B cell (primary cell): Measurements from ENCODE around the gene UMODL1. TPM values are rescaled to one million over a fixed set of nuclear protein-coding genes. Genes with fewer than 3 reads are reported as not detected.

Experiments
- ATAC-seq: fragments of 200-7000 bp; cut with Tn5 transposase; one replicate; pipeline ENCODE4 v1.10.0; 2021; ENCODE audit warnings: low read depth, mild to moderate bottlenecking, moderate number of reproducible peaks, moderate library complexity
- CTCF ChIA-PET: fragments of 350-600 bp; sonication (Branson Sonifier 250); formaldehyde crosslinking; loops from one replicate; lab custom pipeline; 2021; ENCODE audit warnings: antibody characterized with exemption, inconsistent platforms; lab: Charles Lee
- POLR2A ChIA-PET: fragments of 350-600 bp; sonication (Branson Sonifier 250); formaldehyde crosslinking; loops from one replicate; lab custom pipeline; 2021; ENCODE audit warnings: antibody characterized with exemption; lab: Charles Lee
- DNase-seq: peaks from one replicate; pipeline ENCODE4 v3.0.0; 2013
- H2AFZ ChIP-seq: 2 replicates; pipeline ENCODE4 v1.6.1; 2012; ENCODE audit warnings: mild to moderate bottlenecking, low read depth, low read length; ENCODE audit not compliant: insufficient read depth, poor library complexity, severe bottlenecking
- H3K27ac ChIP-seq, 2 donors: 1 replicate in 1 of 2; 2 replicates in 1 of 2; pipeline ENCODE4 v1.5.1; 2012 to 2013; ENCODE audit warnings: low read length in 2 of 2, mild to moderate bottlenecking in 2 of 2, moderate library complexity in 1 of 2
- H3K27me3 ChIP-seq, 4 experiments: fragments of 200-600 bp in 1 of 4; sonication (generic) in 1 of 4; replicated peaks in 1 of 4; 1 replicate in 2 of 4; 2 replicates in 2 of 4; pipeline versions ENCODE4 v1.6.1 to v1.7.0; 2013 to 2016; ENCODE audit warnings: low read length in 3 of 4, mild to moderate bottlenecking in 2 of 4, mixed read lengths in 1 of 4, moderate library complexity in 1 of 4; ENCODE audit not compliant: insufficient read depth in 4 of 4, control insufficient read depth in 3 of 4; ENCODE audit errors: control extremely low read depth in 1 of 4
- H3K36me3 ChIP-seq, 2 experiments: replicated peaks in 1 of 2; 1 replicate in 1 of 2; 2 replicates in 1 of 2; pipeline versions ENCODE4 v1.6.1 to v1.7.1; 2013; ENCODE audit warnings: low read length in 1 of 2; ENCODE audit not compliant: insufficient read depth in 2 of 2, control insufficient read depth in 1 of 2; ENCODE audit errors: control extremely low read depth in 1 of 2, extremely low read depth in 1 of 2
- H3K4me1 ChIP-seq, 2 donors: fragments of 200-600 bp in 1 of 2; sonication (generic) in 1 of 2; 1 replicate in 1 of 2; 2 replicates in 1 of 2; pipeline versions ENCODE4 v1.5.1 to v1.6.1; 2013 to 2017; ENCODE audit warnings: low read length in 2 of 2; ENCODE audit not compliant: control insufficient read depth in 2 of 2, insufficient read depth in 2 of 2
- H3K4me2 ChIP-seq: replicated peaks from 2 replicates; pipeline ENCODE3; 2012; ENCODE audit warnings: mild to moderate bottlenecking, low read depth, low read length; ENCODE audit not compliant: poor library complexity, severe bottlenecking
- H3K4me3 ChIP-seq, 5 experiments: fragments of 200-600 bp in 1 of 5; sonication (generic) in 1 of 5; 1 replicate in 3 of 5; 2 replicates in 2 of 5; pipeline versions ENCODE4 v1.5.1 to v1.7.0; 2011 to 2016; ENCODE audit warnings: low read length in 4 of 5, mild to moderate bottlenecking in 4 of 5, low read depth in 2 of 5, control low read depth in 1 of 5, moderate library complexity in 1 of 5; ENCODE audit not compliant: insufficient read depth in 1 of 5; ENCODE audit errors: control extremely low read depth in 1 of 5, extremely low read depth in 1 of 5
- H3K79me2 ChIP-seq: fragments of 200-600 bp; sonication (generic); one replicate; pipeline ENCODE4 v1.6.0; 2016; ENCODE audit warnings: low read length; ENCODE audit not compliant: control insufficient read depth, insufficient read depth
- H3K9ac ChIP-seq: fragments of 200-600 bp; sonication (generic); 2 replicates; pipeline ENCODE4 v1.6.1; 2017; ENCODE audit warnings: mild to moderate bottlenecking, low read length, moderate library complexity
- H3K9me3 ChIP-seq, 3 donors: one replicate each; pipeline versions ENCODE4 v1.6.1 to v1.7.1; 2013; ENCODE audit warnings: low read length in 2 of 3; ENCODE audit not compliant: control insufficient read depth in 2 of 3, insufficient read depth in 1 of 3; ENCODE audit errors: control extremely low read depth in 1 of 3
- H4K20me1 ChIP-seq: 2 replicates; pipeline ENCODE4 v1.6.0; 2012; ENCODE audit warnings: mild to moderate bottlenecking, low read length; ENCODE audit not compliant: insufficient read depth, control insufficient read depth, poor library complexity, severe bottlenecking
- H3K27ac Mint-ChIP-seq: one replicate; pipeline ENCODE4 v1.8.0; 2021; ENCODE audit warnings: mixed read lengths
- H3K27me3 Mint-ChIP-seq: one replicate; pipeline ENCODE4 v1.8.0; 2021; ENCODE audit warnings: mixed read lengths
- H3K4me1 Mint-ChIP-seq: one replicate; pipeline ENCODE4 v1.8.0; 2021; ENCODE audit warnings: mixed read lengths
- H3K4me3 Mint-ChIP-seq: one replicate; pipeline ENCODE4 v1.8.0; 2021; ENCODE audit warnings: mixed read lengths
- H3K9me3 Mint-ChIP-seq: one replicate; pipeline ENCODE4 v1.8.0; 2022; ENCODE audit warnings: mixed read lengths; ENCODE audit not compliant: insufficient read depth
- EZH2 ChIP-seq: IDR thresholded peaks from 2 replicates; pipeline ENCODE4 v1.6.1; 2012; ENCODE audit warnings: borderline replicate concordance, low read depth, mild to moderate bottlenecking, moderate library complexity, low read length; ENCODE audit not compliant: insufficient read depth, poor library complexity, severe bottlenecking
- WGBS: methylation state at CpG from one replicate; pipeline ENCODE4 v1.1.5; 2013; ENCODE audit warnings: missing lambda C conversion rate; ENCODE audit not compliant: insufficient coverage; 5-methylcytosine and 5-hydroxymethylcytosine counted together
- intact Hi-C: fragments of 100-400 bp; cut with micrococcal nuclease; formaldehyde crosslinking; loops from one replicate; pipeline ENCODE4 v1.10.0; 2022
- polyA plus RNA-seq: library from polyadenylated mRNA; depleted of rRNA; stranded (reverse); fragments of >200 nt; gene quantifications from 2 replicates; pipeline ENCODE4 v1.2.3, GENCODE V29; 2012
- total RNA-seq, 2 donors: library from RNA; stranded (reverse); fragments of 120-200 nt in 1 of 2; gene quantifications; 1 replicate in 1 of 2; 2 replicates in 1 of 2; pipeline versions ENCODE4 v1.2.3 to v1.2.4, GENCODE V29; 2013 to 2022
- TF ChIP-seq, protein P1 (sequence below): fragments of 200-600 bp; IDR thresholded peaks from one replicate; pipeline ENCODE4 v1.8.0; 2022; ENCODE audit warnings: antibody characterized with exemption, mild to moderate bottlenecking

Gene UMODL1
- total and polyA plus RNA-seq, 2 donors (not counting 1 experiment from before 2014, with no cell fraction given) = 0.10 to 0.49 TPM

- H3K36me3 ChIP-seq = no peaks in the 10 kb centered on the region
- no peak overlapping the region for H3K4me3 ChIP-seq
- H3K27ac ChIP-seq = no peak overlapping the region
- no peak overlapping the region for H3K27ac Mint-ChIP-seq
- no peaks in the 10 kb centered on the region for H3K9me3 Mint-ChIP-seq
- no peak overlapping the region for H3K4me3 Mint-ChIP-seq
- ChIA-PET POLR2A (no interaction called here), CTCF (interaction anchor here (1.2 kb wide), 1 partner anchor 104 kb away, joined by 4 read pairs; no protein-coding TSS in a partner anchor)
- H4K20me1 ChIP-seq = no peaks in the 10 kb centered on the region
- WGBS = 76% methylated on average over 21 of the region's 24 CpGs
- H2AFZ ChIP-seq = no peak overlapping the region
- H3K27me3 Mint-ChIP-seq = peaks cover 15% of the 10 kb centered on the region
- no peak overlapping the region for H3K4me2 ChIP-seq
- peaks cover 0 to 20% (median 4%) of the 10 kb centered on the region in 4 experiments for H3K27me3 ChIP-seq
- H3K9ac ChIP-seq = no peak overlapping the region
- DNase-seq = no peak
- no peaks in the 10 kb centered on the region for H3K79me2 ChIP-seq
- H3K4me1 ChIP-seq = peaks cover 17 to 22% of the 10 kb centered on the region in 2 donors
- intact Hi-C loops = no loop called here
- no peak for ATAC-seq
- peaks cover 38% of the 10 kb centered on the region for H3K4me1 Mint-ChIP-seq
- TF ChIP-seq, protein P1, sequence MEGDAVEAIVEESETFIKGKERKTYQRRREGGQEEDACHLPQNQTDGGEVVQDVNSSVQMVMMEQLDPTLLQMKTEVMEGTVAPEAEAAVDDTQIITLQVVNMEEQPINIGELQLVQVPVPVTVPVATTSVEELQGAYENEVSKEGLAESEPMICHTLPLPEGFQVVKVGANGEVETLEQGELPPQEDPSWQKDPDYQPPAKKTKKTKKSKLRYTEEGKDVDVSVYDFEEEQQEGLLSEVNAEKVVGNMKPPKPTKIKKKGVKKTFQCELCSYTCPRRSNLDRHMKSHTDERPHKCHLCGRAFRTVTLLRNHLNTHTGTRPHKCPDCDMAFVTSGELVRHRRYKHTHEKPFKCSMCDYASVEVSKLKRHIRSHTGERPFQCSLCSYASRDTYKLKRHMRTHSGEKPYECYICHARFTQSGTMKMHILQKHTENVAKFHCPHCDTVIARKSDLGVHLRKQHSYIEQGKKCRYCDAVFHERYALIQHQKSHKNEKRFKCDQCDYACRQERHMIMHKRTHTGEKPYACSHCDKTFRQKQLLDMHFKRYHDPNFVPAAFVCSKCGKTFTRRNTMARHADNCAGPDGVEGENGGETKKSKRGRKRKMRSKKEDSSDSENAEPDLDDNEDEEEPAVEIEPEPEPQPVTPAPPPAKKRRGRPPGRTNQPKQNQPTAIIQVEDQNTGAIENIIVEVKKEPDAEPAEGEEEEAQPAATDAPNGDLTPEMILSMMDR = no peak
- no peak for TF ChIP-seq EZH2
- H3K9me3 ChIP-seq = no peaks in the 10 kb centered on the region
Measured at GRCh38 chr21:42110691-42111469, 39.8 kb downstream of the UMODL1 start.

- H3K79me2 ChIP-seq = no peaks in the 10 kb centered on the region
- DNase-seq (no peak), ATAC-seq (no peak)
- H3K4me1 ChIP-seq = peaks cover 17 to 22% of the 10 kb centered on the region in 2 donors
- H3K4me3 Mint-ChIP-seq = no peak overlapping the region
- POLR2A ChIA-PET = no interaction called here
- no peaks in the 10 kb centered on the region for H3K9me3 ChIP-seq
- WGBS = 88% methylated on average over 7 of the region's 8 CpGs
- H4K20me1 ChIP-seq = no peaks in the 10 kb centered on the region
- H2AFZ ChIP-seq = no peak overlapping the region
- no peak overlapping the region for H3K27ac Mint-ChIP-seq
- intact Hi-C loops = no loop called here
- H3K27me3 ChIP-seq = peaks cover 0 to 20% (median 4%) of the 10 kb centered on the region in 4 experiments
- no peaks in the 10 kb centered on the region for H3K36me3 ChIP-seq
- H3K27ac ChIP-seq = no peak overlapping the region
- H3K9me3 Mint-ChIP-seq = no peaks in the 10 kb centered on the region
- CTCF ChIA-PET = interaction anchor here (1.2 kb wide), 1 partner anchor 104 kb away, joined by 4 read pairs; no protein-coding TSS in a partner anchor
- no peak for TF ChIP-seq EZH2
- TF ChIP-seq, protein P1 = no peak
- H3K4me1 Mint-ChIP-seq = peaks cover 34% of the 10 kb centered on the region
- H3K4me3 ChIP-seq = no peak overlapping the region
- peaks cover 15% of the 10 kb centered on the region for H3K27me3 Mint-ChIP-seq
- no peak overlapping the region for H3K9ac ChIP-seq
- H3K4me2 ChIP-seq = no peak overlapping the region
Measured at GRCh38 chr21:42111470-42111743, 40.3 kb downstream of the UMODL1 start.
